GM10248 (cell line): ENCODE measurements around the gene DECR2.
A peak's percentile ranks its signal among the peaks of the same experiment; 100 is the strongest.

Source experiments
- CTCF ChIA-PET: fragments of 300-600 bp; sonication (Branson Sonifier 250); formaldehyde crosslinking; extraction: SDS; loops from one replicate; lab custom pipeline; 2021; ENCODE audit warnings: antibody characterized with exemption; lab: Yijun Ruan, JAX
- POLR2A ChIA-PET: fragments of 350-650 bp; sonication (Branson Sonifier 250); formaldehyde crosslinking; extraction: SDS; loops from one replicate; lab custom pipeline; 2020; ENCODE audit warnings: antibody characterized with exemption; lab: Yijun Ruan, JAX
- DNase-seq: peaks from one replicate; pipeline ENCODE4 v3.0.0; 2012; ENCODE audit errors: extremely low spot score
- TF ChIP-seq, protein P1 (sequence below): IDR thresholded peaks from 2 replicates; pipeline ENCODE4 v1.5.1; 2012; ENCODE audit warnings: mild to moderate bottlenecking, low read depth; ENCODE audit errors: extremely low read depth, missing control alignments, control extremely low read depth

The DECR2 gene

DNA sequence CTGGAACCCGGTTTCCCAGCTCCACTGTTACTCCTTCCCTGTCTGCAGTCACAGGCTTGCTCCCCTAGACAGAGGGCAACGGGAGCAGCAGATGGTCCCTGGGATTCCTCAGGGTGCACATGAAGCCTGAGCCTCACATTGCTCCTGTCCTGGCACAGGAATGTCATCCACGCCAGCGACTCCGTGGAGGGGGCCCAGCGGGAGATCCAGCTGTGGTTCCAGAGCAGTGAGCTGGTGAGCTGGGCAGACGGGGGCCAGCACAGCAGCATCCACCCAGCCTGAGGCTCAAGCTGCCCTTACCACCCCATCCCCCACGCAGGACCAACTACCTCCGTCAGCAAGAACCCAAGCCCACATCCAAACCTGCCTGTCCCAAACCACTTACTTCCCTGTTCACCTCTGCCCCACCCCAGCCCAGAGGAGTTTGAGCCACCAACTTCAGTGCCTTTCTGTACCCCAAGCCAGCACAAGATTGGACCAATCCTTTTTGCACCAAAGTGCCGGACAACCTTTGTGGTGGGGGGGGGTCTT is 1.6 kb upstream of the DECR2 start:
- DNase-seq = no peak
- ChIA-PET CTCF (interaction anchor here (0.9 kb wide), 1 partner anchor 248 kb away, joined by 4 read pairs; no protein-coding TSS in a partner anchor), POLR2A (interaction anchor here (0.6 kb wide), 1 partner anchor 50 kb away, joined by 3 read pairs; no protein-coding TSS in a partner anchor)
- TF ChIP-seq, protein P1, sequence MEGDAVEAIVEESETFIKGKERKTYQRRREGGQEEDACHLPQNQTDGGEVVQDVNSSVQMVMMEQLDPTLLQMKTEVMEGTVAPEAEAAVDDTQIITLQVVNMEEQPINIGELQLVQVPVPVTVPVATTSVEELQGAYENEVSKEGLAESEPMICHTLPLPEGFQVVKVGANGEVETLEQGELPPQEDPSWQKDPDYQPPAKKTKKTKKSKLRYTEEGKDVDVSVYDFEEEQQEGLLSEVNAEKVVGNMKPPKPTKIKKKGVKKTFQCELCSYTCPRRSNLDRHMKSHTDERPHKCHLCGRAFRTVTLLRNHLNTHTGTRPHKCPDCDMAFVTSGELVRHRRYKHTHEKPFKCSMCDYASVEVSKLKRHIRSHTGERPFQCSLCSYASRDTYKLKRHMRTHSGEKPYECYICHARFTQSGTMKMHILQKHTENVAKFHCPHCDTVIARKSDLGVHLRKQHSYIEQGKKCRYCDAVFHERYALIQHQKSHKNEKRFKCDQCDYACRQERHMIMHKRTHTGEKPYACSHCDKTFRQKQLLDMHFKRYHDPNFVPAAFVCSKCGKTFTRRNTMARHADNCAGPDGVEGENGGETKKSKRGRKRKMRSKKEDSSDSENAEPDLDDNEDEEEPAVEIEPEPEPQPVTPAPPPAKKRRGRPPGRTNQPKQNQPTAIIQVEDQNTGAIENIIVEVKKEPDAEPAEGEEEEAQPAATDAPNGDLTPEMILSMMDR = no peak

- ChIA-PET CTCF (no interaction called here), POLR2A (no interaction called here)
- TF ChIP-seq, protein P1 = no peak
- no peak for DNase-seq
These were observed 3.3 kb downstream of the DECR2 start for GRCh38 chr16:404971-405486.

GRCh38 chr16:405548-406506 is 4.1 kb downstream of the DECR2 start:
- CTCF ChIA-PET = interaction anchor here (1.2 kb wide), 1 partner anchor 12 kb away, joined by 4 read pairs; no protein-coding TSS in a partner anchor

DNA sequence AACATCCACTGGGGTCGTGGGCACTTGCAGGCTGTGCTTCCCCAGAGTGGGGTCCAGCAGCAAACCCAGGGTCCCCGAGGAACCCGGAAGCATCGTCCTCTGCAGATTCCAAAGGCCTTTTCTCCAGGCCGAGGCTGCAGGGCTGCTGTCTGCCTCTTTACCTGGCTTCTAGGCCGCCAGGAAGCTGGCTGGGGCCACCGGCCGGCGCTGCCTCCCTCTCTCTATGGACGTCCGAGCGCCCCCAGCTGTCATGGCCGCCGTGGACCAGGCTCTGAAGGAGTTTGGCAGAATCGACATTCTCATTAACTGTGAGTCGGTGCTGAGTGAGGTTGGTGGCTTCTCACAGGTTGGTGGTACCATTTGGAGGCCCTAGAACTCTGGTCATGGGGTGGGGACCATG is 5.6 kb downstream of the DECR2 start:
- TF ChIP-seq, protein P1 = no peak
- DNase-seq = no peak
- CTCF ChIA-PET = no interaction called here
- POLR2A ChIA-PET = no interaction called here

More at GRCh38 chr16:405548-406506, 4.1 kb downstream of the DECR2 start:
- POLR2A ChIA-PET = no interaction called here
- TF ChIP-seq, protein P1 = no peak
- DNase-seq = no peak

- DNase-seq = no peak
- POLR2A ChIA-PET = no interaction called here
- CTCF ChIA-PET = no interaction called here
- TF ChIP-seq, protein P1 = no peak
These were observed 9.0 kb downstream of the DECR2 start for GRCh38 chr16:410516-411178.

GRCh38 chr16:411576-412265 is 10.0 kb downstream of the DECR2 start:
- TF ChIP-seq, protein P1 = no peak
- CTCF ChIA-PET = interaction anchor here (1.5 kb wide), 1 partner anchor 27 kb away, joined by 3 read pairs; no protein-coding TSS in a partner anchor
- POLR2A ChIA-PET = no interaction called here
- DNase-seq = peak; percentile 11
